Putamen (tissue), 1 donor: ENCODE results near the gene NUMB.
"Not testable (repeated sequence)": the region's sequence is repeated elsewhere in the genome, so short reads cannot be mapped to it uniquely, and the experiment has no call there.

Experiments used
- DNase-seq: peaks from one replicate; pipeline ENCODE4 v3.0.0-alpha.2; 2016; ENCODE audit warnings: low spot score

Gene NUMB

GRCh38 chr14:73422515-73422914 lies 35.8 kb downstream of the NUMB start:
- DNase-seq = no peak

- no peak for DNase-seq
Observed at GRCh38 chr14:73418227-73418626, 40.1 kb downstream of the NUMB start.

GRCh38 chr14:73406248-73406647 lies 52.1 kb downstream of the NUMB start:
- not testable (repeated sequence) for DNase-seq

DNA sequence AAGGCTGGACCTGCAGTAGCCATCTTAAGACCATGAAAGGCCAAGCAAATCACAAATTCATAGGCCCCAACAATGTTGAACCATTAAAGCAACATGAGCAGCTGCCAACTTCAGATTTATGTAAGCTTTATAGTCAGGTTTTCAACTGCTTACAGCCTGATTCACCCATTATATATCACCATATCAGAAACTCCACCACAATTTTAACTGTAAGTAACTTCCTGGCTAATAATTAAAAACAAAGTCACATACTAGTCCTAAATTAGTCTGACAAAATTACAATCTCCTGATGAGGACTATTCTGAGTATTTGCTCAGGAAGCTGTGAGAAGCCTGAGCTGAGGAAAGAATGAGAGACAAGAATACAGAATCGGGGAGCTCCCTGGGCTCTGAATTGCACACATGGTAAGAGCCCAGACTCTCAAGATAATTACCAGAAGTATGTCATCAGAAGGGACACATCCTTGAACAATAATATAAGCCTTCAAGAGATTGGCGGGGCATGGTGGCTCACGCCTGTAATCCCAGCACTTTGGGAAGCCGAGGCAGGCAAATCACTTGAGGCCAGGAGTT lies 55.1 kb downstream of the NUMB start:
- no peak for DNase-seq

DNA sequence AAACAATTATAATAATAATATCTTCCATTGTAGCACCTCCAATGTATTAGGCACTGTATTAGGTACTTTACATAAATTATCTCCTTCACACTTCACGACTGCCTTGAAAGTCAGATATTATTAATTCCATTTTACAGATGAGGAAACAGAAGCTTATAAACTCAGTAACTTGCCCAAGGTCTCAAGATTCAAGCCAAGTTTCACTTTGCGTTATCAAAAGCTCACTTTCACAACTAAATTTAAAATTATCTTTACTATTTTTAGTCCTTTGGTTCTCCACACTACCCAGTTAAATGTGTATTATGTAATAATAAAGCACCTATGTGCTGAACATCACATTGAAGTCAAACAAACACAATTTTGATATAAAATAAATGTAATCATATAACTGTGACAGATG lies 55.8 kb downstream of the NUMB start:
- DNase-seq = no peak

GRCh38 chr14:73397810-73398209 lies 60.5 kb downstream of the NUMB start:
- no peak for DNase-seq

DNA sequence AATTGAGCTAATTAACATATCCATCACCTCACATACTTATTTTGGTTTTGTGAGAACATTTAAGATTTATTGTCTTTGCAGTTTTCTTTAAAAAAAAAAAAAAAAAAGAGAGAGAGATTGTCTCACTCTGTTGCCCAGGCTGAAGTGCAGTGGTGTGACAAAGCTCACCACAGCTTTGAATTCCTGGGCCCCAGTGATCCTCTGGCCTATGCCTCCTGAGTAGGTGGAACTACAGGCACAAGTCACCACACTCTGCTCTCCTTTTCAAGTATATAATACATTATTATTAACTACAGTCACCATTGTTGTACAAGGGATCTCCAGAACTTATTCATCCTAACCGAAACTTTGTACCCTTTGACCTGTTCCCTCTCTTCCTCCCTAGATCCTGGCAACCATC lies 64.0 kb downstream of the NUMB start:
- DNase-seq = no peak

GRCh38 chr14:73393375-73393774 lies 65.0 kb downstream of the NUMB start:
- DNase-seq = no peak

DNA sequence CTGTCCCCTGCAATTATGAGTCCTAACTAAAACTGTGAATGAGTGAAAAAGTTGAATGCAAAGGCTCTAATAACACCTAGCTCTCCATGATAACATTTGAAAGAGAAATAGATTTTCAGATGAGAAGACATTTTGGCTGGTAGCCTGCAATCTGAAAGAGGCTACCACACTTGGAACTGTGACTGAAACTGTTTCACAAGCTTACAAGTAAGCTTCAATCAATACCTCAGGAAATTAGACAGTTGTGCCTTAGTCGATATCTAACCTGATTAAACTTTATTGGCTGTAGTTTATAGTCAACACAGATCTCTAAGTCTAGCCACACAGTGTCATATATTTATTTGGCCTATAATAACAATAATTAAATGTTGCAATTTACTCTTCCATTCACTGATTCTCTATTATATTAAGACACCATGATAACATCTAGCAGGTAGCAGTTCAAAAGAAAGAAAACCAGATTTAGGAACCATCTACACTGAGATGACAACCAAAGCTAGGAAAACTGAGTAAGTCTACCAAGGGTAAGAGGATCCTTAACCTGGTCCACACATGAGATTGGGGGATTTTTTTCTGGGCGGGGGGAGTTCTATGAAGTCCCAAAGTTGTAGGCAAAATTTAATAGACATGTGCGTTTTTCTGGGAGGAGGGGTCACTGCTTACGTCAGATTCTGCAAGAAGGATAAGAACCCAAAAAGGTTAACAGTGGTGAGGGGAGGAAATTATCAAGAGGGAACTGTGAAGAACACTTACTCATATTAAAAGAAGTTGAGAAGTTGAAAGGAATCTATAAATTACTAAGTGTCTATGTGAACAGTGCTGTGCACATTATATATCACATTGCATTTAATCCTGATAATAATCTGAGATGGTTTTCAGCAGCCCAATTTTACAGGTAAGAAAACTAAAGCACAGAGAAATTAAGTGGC lies 65.8 kb downstream of the NUMB start:
- DNase-seq = no peak

- DNase-seq = not testable (repeated sequence)
Observed at GRCh38 chr14:73387860-73388259, 70.5 kb downstream of the NUMB start.

- DNase-seq = peak; percentile 29
Observed at GRCh38 chr14:73386342-73386741, 72.0 kb downstream of the NUMB start.

DNA sequence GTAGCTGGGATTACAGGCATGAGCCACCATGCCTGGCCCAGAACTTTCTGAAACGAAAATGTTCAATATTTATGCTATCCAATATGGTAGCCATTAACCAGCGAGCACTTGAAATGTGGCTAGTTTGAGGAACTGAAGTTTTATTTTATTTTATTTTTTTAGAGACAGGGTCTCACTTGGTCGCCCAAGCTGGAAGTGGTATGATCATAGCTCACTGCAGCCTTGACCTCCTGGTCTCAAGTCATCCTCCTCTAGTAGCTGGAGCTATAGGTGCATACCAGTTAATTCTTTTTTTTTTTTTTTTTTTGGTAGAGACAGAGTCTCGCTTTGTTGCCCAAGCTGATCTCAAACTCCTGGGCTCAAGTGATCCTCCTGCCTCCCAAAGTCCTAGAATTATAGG lies 73.3 kb downstream of the NUMB start:
- DNase-seq = not testable (repeated sequence)

GRCh38 chr14:73383356-73383755 lies 75.0 kb downstream of the NUMB start:
- no peak for DNase-seq

GRCh38 chr14:73381380-73382013 lies 76.8 kb downstream of the NUMB start:
- DNase-seq = no peak

GRCh38 chr14:73376585-73376984 lies 81.8 kb downstream of the NUMB start:
- DNase-seq = no peak

DNA sequence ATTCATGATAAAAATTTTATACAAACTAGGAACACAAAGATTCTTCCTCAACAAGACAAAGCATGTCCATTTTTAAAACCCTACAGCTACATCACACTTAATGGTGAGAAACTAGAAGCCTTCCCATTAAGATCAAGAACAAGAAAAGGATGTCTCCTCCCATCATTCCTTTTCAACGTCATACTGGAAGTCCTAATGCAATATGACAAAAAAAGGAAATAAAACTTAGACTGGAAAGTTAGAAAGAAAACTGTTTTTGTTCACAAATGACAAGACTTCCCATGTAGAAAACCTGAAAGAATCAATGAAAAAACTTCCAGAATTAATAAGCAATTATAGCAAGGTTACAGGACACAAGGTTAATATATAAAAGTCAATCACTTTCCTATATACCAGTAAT lies 82.5 kb downstream of the NUMB start:
- no peak for DNase-seq

- no peak for DNase-seq
Observed at GRCh38 chr14:73374218-73374617, 84.1 kb downstream of the NUMB start.

- DNase-seq = no peak
Observed at GRCh38 chr14:73372529-73372928, 85.8 kb downstream of the NUMB start.

- DNase-seq = no peak
Observed at GRCh38 chr14:73370561-73370960, 87.8 kb downstream of the NUMB start.

GRCh38 chr14:73369428-73369827 lies 88.9 kb downstream of the NUMB start:
- no peak for DNase-seq

GRCh38 chr14:73368616-73369015 lies 89.7 kb downstream of the NUMB start:
- DNase-seq = no peak

DNA sequence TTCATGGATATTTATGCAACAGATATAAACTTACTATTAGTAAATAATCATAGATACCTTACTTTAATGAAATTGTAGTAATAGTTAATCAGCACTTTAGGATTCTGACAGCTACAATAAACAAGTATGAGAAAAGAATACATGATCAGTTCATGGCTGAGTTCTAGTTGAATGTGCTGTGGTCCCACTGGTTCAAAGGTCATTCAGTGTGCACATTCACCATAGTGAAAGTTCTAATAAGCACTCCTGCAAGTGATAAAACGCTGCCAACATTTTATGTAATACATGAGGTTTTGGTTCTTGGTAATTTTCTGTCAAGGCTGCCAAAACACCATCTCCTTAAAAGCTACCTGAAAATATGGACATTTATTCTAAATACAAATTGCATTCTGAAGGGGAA lies 92.6 kb downstream of the NUMB start:
- no peak for DNase-seq

- no peak for DNase-seq
Observed at GRCh38 chr14:73364559-73364958, 93.8 kb downstream of the NUMB start.
